ENCODE data around the gene PC. TPM values are rescaled to one million over a fixed set of nuclear protein-coding genes. Genes with fewer than 3 reads are reported as not detected.

PC gene
- total and polyA plus RNA-seq, 8 donors = 7.9 to 27.4 (median 11.4) TPM

GRCh38 chr11:66973956-66974580, 15.9 kb upstream of the PC start:
- intact Hi-C loops (cut with DNase I) = no loop called here
- H3K4me3 ChIP-seq = no peak overlapping the region
- peaks cover 0 to 13% of the 10 kb centered on the region in 2 donors for H3K27me3 ChIP-seq
- no peaks in the 10 kb centered on the region for H3K36me3 ChIP-seq
- no peak overlapping the region for H3K27ac ChIP-seq
- ATAC-seq (no peak), DNase-seq (no peak)
- H3K9me3 ChIP-seq = peaks cover 0 to 6% of the 10 kb centered on the region in 2 donors
- peaks cover 11 to 16% of the 10 kb centered on the region in 2 donors for H3K4me1 ChIP-seq
- TF ChIP-seq CTCF (IDR thresholded peaks at IDR 0.05) = no peak

GRCh38 chr11:66971488-66971887, 13.3 kb upstream of the PC start:
- peaks cover 0 to 12% of the 10 kb centered on the region in 2 donors for H3K27me3 ChIP-seq
- TF ChIP-seq CTCF (IDR thresholded peaks at IDR 0.05) = no peak
- peak overlapping the region; percentile 84 to 91 for H3K27ac ChIP-seq
- H3K36me3 ChIP-seq = no peaks in the 10 kb centered on the region
- no peak for DNase-seq
- no peak overlapping the region for H3K4me3 ChIP-seq
- ATAC-seq = no peak
- H3K9me3 ChIP-seq = no peaks in the 10 kb centered on the region
- peaks cover 20 to 22% of the 10 kb centered on the region in 2 donors for H3K4me1 ChIP-seq
- intact Hi-C loops (cut with DNase I) = no loop called here

- no peak for TF ChIP-seq CTCF (IDR thresholded peaks at IDR 0.05)
- no peak overlapping the region for H3K4me3 ChIP-seq
- no peaks in the 10 kb centered on the region for H3K9me3 ChIP-seq
- peak overlapping the region; percentile 84 to 91 for H3K27ac ChIP-seq
- peaks cover 0 to 6% of the 10 kb centered on the region in 2 donors for H3K27me3 ChIP-seq
- DNase-seq = peak in 1 of 4 donors; percentile 72
- H3K36me3 ChIP-seq = no peaks in the 10 kb centered on the region
- intact Hi-C loops (cut with DNase I) = no loop called here
- H3K4me1 ChIP-seq = peaks cover 20 to 22% of the 10 kb centered on the region in 2 donors
- ATAC-seq = peak; percentile 93
These were observed 12.7 kb upstream of the PC start for GRCh38 chr11:66970807-66971442.

- intact Hi-C loops (cut with DNase I) = no loop called here
- TF ChIP-seq CTCF (IDR thresholded peaks at IDR 0.05) = no peak
- H3K36me3 ChIP-seq = no peaks in the 10 kb centered on the region
- ATAC-seq (peak; percentile 16), DNase-seq (no peak)
- H3K27me3 ChIP-seq = peaks cover 0 to 1% of the 10 kb centered on the region in 2 donors
- H3K9me3 ChIP-seq = no peaks in the 10 kb centered on the region
- H3K4me1 ChIP-seq = peaks cover 20 to 22% of the 10 kb centered on the region in 2 donors
- H3K27ac ChIP-seq = peak overlapping the region; percentile 84 to 91
- no peak overlapping the region for H3K4me3 ChIP-seq
These were observed 12.2 kb upstream of the PC start for GRCh38 chr11:66970371-66970806.

- ATAC-seq = peak; percentile 2
- no peak for TF ChIP-seq CTCF (IDR thresholded peaks at IDR 0.05)
- intact Hi-C loops (cut with DNase I) = no loop called here
- no peaks in the 10 kb centered on the region for H3K36me3 ChIP-seq
- H3K4me1 ChIP-seq = peaks cover 20 to 22% of the 10 kb centered on the region in 2 donors
- no peaks in the 10 kb centered on the region for H3K9me3 ChIP-seq
- no peak overlapping the region for H3K4me3 ChIP-seq
- DNase-seq = no peak
- no peaks in the 10 kb centered on the region for H3K27me3 ChIP-seq
- peak overlapping the region in 1 of 2 donors; percentile 91 for H3K27ac ChIP-seq
These were observed 11.5 kb upstream of the PC start for GRCh38 chr11:66969584-66970225.
